Gastroesophageal sphincter (tissue), 4 donors: Measurements from ENCODE around the gene ALPG. TPM values are rescaled to one million over a fixed set of nuclear protein-coding genes. Genes with fewer than 3 reads are reported as not detected.
"Not testable (repeated sequence)": the region's sequence is repeated elsewhere in the genome, so short reads cannot be mapped to it uniquely, and the experiment has no call there.

Source experiments
- ATAC-seq: fragments of 150-250 bp; one replicate; pipeline ENCODE4 v1.9.1; 2016; ENCODE audit warnings: mild to moderate bottlenecking, moderate library complexity
- H3K27ac ChIP-seq, 4 donors: fragments of 200-600 bp; sonication (generic) in 3 of 4; 1 replicate in 3 of 4; 2 replicates in 1 of 4; pipeline ENCODE4 v1.5.1; 2016 to 2019
- H3K27me3 ChIP-seq: fragments of 200-600 bp; sonication (generic); one replicate; pipeline ENCODE4 v1.5.1; 2019
- H3K36me3 ChIP-seq, 2 donors: fragments of 200-600 bp; sonication (generic); one replicate each; pipeline ENCODE4 v1.5.1; 2019; ENCODE audit warnings: control low read depth in 1 of 2
- H3K4me1 ChIP-seq, 3 donors: fragments of 200-600 bp; sonication (generic); 1 replicate in 2 of 3; 2 replicates in 1 of 3; pipeline ENCODE4 v1.5.1; 2016 to 2019; ENCODE audit warnings: control low read depth in 2 of 3
- H3K4me3 ChIP-seq, 2 donors: fragments of 200-600 bp; sonication (generic); one replicate each; pipeline ENCODE4 v1.5.1; 2019; ENCODE audit warnings: mild to moderate bottlenecking in 1 of 2, moderate library complexity in 1 of 2
- H3K9me3 ChIP-seq, 3 donors: fragments of 200-600 bp; sonication (generic); one replicate each; pipeline ENCODE4 v1.5.1; 2017 to 2019; ENCODE audit warnings: control low read depth in 2 of 3
- CTCF ChIP-seq, 4 experiments: fragments of 200-600 bp in 2 of 4; fragments of 450-650 bp in 2 of 4; sonication (generic) in 1 of 4; IDR thresholded peaks; one replicate each; pipeline ENCODE4 v1.5.1; 2017 to 2019; ENCODE audit warnings: antibody characterized with exemption in 4 of 4, mild to moderate bottlenecking in 2 of 4, moderate library complexity in 2 of 4
- EP300 ChIP-seq: sonication (generic); formaldehyde crosslinking; IDR thresholded peaks from one replicate; pipeline ENCODE4 v1.6.1; 2017; ENCODE audit warnings: antibody characterized with exemption, mild to moderate bottlenecking
- POLR2A ChIP-seq, 2 donors: fragments of 450-650 bp; IDR thresholded peaks; one replicate each; pipeline ENCODE4 v1.6.1; 2017; ENCODE audit warnings: antibody characterized with exemption in 2 of 2, mild to moderate bottlenecking in 2 of 2, moderate library complexity in 1 of 2
- POLR2AphosphoS5 ChIP-seq: sonication (generic); formaldehyde crosslinking; IDR thresholded peaks from one replicate; pipeline ENCODE4 v1.6.1; 2017; ENCODE audit warnings: antibody characterized with exemption
- WGBS, 2 donors: methylation state at CpG; one replicate each; pipeline ENCODE4 v1.1.5; 2018; ENCODE audit warnings: low coverage in 1 of 2; 5-methylcytosine and 5-hydroxymethylcytosine counted together
- total RNA-seq, 4 donors: library from RNA; depleted of rRNA; stranded (reverse); fragments of >200 nt; gene quantifications; one replicate each; pipeline ENCODE4 v1.1.0, GENCODE V29; 2016

The ALPG gene
- total RNA-seq, 4 donors from 2014 or later: not detected

GRCh38 chr2:232438951-232439757 lies 32.5 kb downstream of the ALPG start:
- Histone ChIP-seq H3K4me3 (no peak overlapping the region), H3K27me3 (peaks cover 13% of the 10 kb centered on the region), H3K36me3 (no peaks in the 10 kb centered on the region), H3K9me3 (no peaks in the 10 kb centered on the region), H3K4me1 (peaks cover 0 to 5% (median 0%) of the 10 kb centered on the region in 3 donors), H3K27ac (no peak overlapping the region)
- no peak for TF ChIP-seq EP300
- peak in 3 of 4 experiments; percentile 25 to 55 (median 40) for TF ChIP-seq CTCF (IDR thresholded peaks at IDR 0.05)
- whole genome bisulfite sequencing, 2 donors: 80% methylated on average over 1 of the region's 22 CpGs; no CpG with 5 or more reads in 1 of the 2 donors
- ATAC-seq: no peak

- Histone ChIP-seq H3K4me3 (no peak overlapping the region), H3K9me3 (no peaks in the 10 kb centered on the region), H3K36me3 (no peaks in the 10 kb centered on the region), H3K27ac (no peak overlapping the region), H3K27me3 (peaks cover 13% of the 10 kb centered on the region), H3K4me1 (peaks cover 0 to 5% (median 0%) of the 10 kb centered on the region in 3 donors)
- no peak for ATAC-seq
- WGBS, 2 donors: 40% methylated on average over 1 of the region's 5 CpGs; no CpG with 5 or more reads in 1 of the 2 donors
- TF ChIP-seq POLR2A (IDR thresholded peaks at IDR 0.05) (no peak), CTCF (IDR thresholded peaks at IDR 0.05) (peak in 1 of 4 experiments; percentile 53), EP300 (no peak), POLR2AphosphoS5 (no peak)
Measured at GRCh38 chr2:232439758-232440135, 33.1 kb downstream of the ALPG start.

GRCh38 chr2:232440220-232441018 lies 33.8 kb downstream of the ALPG start:
- 13 to 100% methylated on average over 1 to 6 of the region's 16 CpGs for WGBS, 2 donors
- H3K4me1 ChIP-seq: not testable (repeated sequence)

GRCh38 chr2:232441147-232441651 lies 34.6 kb downstream of the ALPG start:
- Histone ChIP-seq H3K9me3 (no peaks in the 10 kb centered on the region), H3K27me3 (peaks cover 13% of the 10 kb centered on the region), H3K4me1 (peaks cover 0 to 5% (median 0%) of the 10 kb centered on the region in 3 donors), H3K4me3 (no peak overlapping the region), H3K36me3 (no peaks in the 10 kb centered on the region), H3K27ac (no peak overlapping the region)
- WGBS, 2 donors: 66% methylated on average over 6 of the region's 12 CpGs; no CpG with 5 or more reads in 1 of the 2 donors
- no peak for TF ChIP-seq EP300
- no peak for TF ChIP-seq CTCF (IDR thresholded peaks at IDR 0.05)
- no peak for TF ChIP-seq POLR2A (IDR thresholded peaks at IDR 0.05)
- no peak for TF ChIP-seq POLR2AphosphoS5
- ATAC-seq: no peak

More at GRCh38 chr2:232440220-232441018, 33.8 kb downstream of the ALPG start:
- H3K36me3 ChIP-seq, H3K9me3 ChIP-seq, H3K4me3 ChIP-seq, H3K27ac ChIP-seq: not testable (repeated sequence)
- peak in 3 of 4 experiments; percentile 89 to 93 (median 91) for TF ChIP-seq CTCF (IDR thresholded peaks at IDR 0.05)
- H3K27me3 ChIP-seq: peaks cover 13% of the 10 kb centered on the region
- peak; percentile 73 for ATAC-seq

GRCh38 chr2:232441922-232442321 lies 35.3 kb downstream of the ALPG start:
- not testable (repeated sequence) for H3K4me3 ChIP-seq, H3K36me3 ChIP-seq, H3K27ac ChIP-seq, ATAC-seq, H3K4me1 ChIP-seq, H3K9me3 ChIP-seq
- WGBS, 2 donors: 80% methylated on average over 1 of the region's 10 CpGs; no CpG with 5 or more reads in 1 of the 2 donors
- H3K27me3 ChIP-seq: peaks cover 13% of the 10 kb centered on the region

- H3K9me3 ChIP-seq, H3K27ac ChIP-seq, H3K4me1 ChIP-seq, H3K4me3 ChIP-seq, ATAC-seq, H3K36me3 ChIP-seq: not testable (repeated sequence)
- no CpG with 5 or more reads among the region's 13 CpGs for WGBS, 2 donors
- peaks cover 11% of the 10 kb centered on the region for H3K27me3 ChIP-seq
Measured at GRCh38 chr2:232442431-232442830, 35.8 kb downstream of the ALPG start.

GRCh38 chr2:232443047-232443446 lies 36.4 kb downstream of the ALPG start:
- WGBS, 2 donors: no CpG with 5 or more reads among the region's 13 CpGs
- H3K4me1 ChIP-seq, H3K9me3 ChIP-seq, H3K36me3 ChIP-seq, H3K27me3 ChIP-seq, H3K27ac ChIP-seq, H3K4me3 ChIP-seq, ATAC-seq: not testable (repeated sequence)
